Sigmoid colon (tissue), 4 donors: ENCODE data around the gene LARGE1.

Experiments
- CTCF ChIP-seq, 4 experiments: fragments of 450-650 bp in 3 of 4; fragments of 200-600 bp in 1 of 4; IDR thresholded peaks; one replicate each; pipeline ENCODE4 v1.5.1; 2016 to 2019; ENCODE audit warnings: antibody characterized with exemption in 4 of 4, mild to moderate bottlenecking in 3 of 4, moderate library complexity in 2 of 4
- EP300 ChIP-seq, 4 donors: sonication (generic); formaldehyde crosslinking; IDR thresholded peaks; one replicate each; pipeline ENCODE4 v1.6.1; 2017; ENCODE audit warnings: antibody characterized with exemption in 4 of 4
- POLR2A ChIP-seq, 2 donors: fragments of 450-650 bp; IDR thresholded peaks; one replicate each; pipeline ENCODE4 v1.6.1; 2016; ENCODE audit warnings: antibody characterized with exemption in 2 of 2, mild to moderate bottlenecking in 2 of 2, moderate library complexity in 2 of 2
- POLR2AphosphoS5 ChIP-seq, 4 donors: sonication (generic); formaldehyde crosslinking; IDR thresholded peaks; one replicate each; pipeline ENCODE4 v1.6.1; 2017; ENCODE audit warnings: antibody characterized with exemption in 4 of 4

- no peak for TF ChIP-seq POLR2AphosphoS5 (IDR thresholded peaks at IDR 0.05)
- no peak for TF ChIP-seq POLR2A (IDR thresholded peaks at IDR 0.05)
- TF ChIP-seq CTCF (IDR thresholded peaks at IDR 0.05) = no peak
- no peak for TF ChIP-seq EP300 (IDR thresholded peaks at IDR 0.05)
These were observed 82.5 kb downstream of the LARGE1 start for GRCh38 chr22:33837826-33838225.
